Measurements from ENCODE around the gene CNBP. TPM values are rescaled to one million over a fixed set of nuclear protein-coding genes. Genes with fewer than 3 reads are reported as not detected.

Gene CNBP
- total and polyA plus RNA-seq, 2 of the 13 experiments (the other 11 are each of a cell fraction or from before 2014, with no cell fraction given) = 282 to 354 TPM

GRCh38 chr3:129119365-129120100, 64.2 kb downstream of the CNBP start (continued):
- TF ChIP-seq PATZ1 (CRISPR knock-in tag; IDR thresholded peaks at IDR 0.05) = peak; percentile 98
- TF ChIP-seq LCORL (IDR thresholded peaks at IDR 0.05) = peak; percentile 42; the same call in 1 of the 2 replicates
- peak; percentile 84 for TF ChIP-seq LCORL (CRISPR knock-in tag; IDR thresholded peaks at IDR 0.05)
- no peak for TF ChIP-seq ZNF513 (CRISPR knock-in tag; conservative IDR thresholded peaks at IDR 0.05)
- TF ChIP-seq GTF2F1 (IDR thresholded peaks at IDR 0.05; ENCODE audit: low read length) = no peak; the same call in 1 of the 2 replicates
- TF ChIP-seq ZNF414 (CRISPR knock-in tag; IDR thresholded peaks at IDR 0.05) = no peak
- TF ChIP-seq ZNF260 (CRISPR knock-in tag; IDR thresholded peaks at IDR 0.05; ENCODE audit: borderline replicate concordance, low read depth) = no peak
- TF ChIP-seq PHF21A (CRISPR knock-in tag; IDR thresholded peaks at IDR 0.05) = peak; percentile 95
- TF ChIP-seq SOX13 (IDR thresholded peaks at IDR 0.05) = no peak
- TF ChIP-seq SOX13 (CRISPR knock-in tag; conservative IDR thresholded peaks at IDR 0.05 in 1 of 2, IDR thresholded peaks at IDR 0.05 in 1 of 2) = peak in 1 of 2 experiments; percentile 81; a peak in 2 of 4 replicates
- peak; percentile 96 for TF ChIP-seq FOXK1 (CRISPR knock-in tag; IDR thresholded peaks at IDR 0.05; ENCODE audit: borderline replicate concordance, low read depth)
- no peak for TF ChIP-seq ELK4 (CRISPR knock-in tag; IDR thresholded peaks at IDR 0.05; ENCODE audit: borderline replicate concordance)
- TF ChIP-seq UBTF (CRISPR knock-in tag; IDR thresholded peaks at IDR 0.05) = peak; percentile 60
- TF ChIP-seq RARA (CRISPR knock-in tag; IDR thresholded peaks at IDR 0.05) = peak; percentile 95
- peak; percentile 88 for TF ChIP-seq ERF (CRISPR knock-in tag; IDR thresholded peaks at IDR 0.05)
- TF ChIP-seq FOXC1 (CRISPR knock-in tag; IDR thresholded peaks at IDR 0.05; ENCODE audit: borderline replicate concordance) = peak; percentile 13; the same call in 1 of the 2 replicates
- TF ChIP-seq PPARG (CRISPR knock-in tag; conservative IDR thresholded peaks at IDR 0.05) = peak; percentile 85
- peak; percentile 74 for TF ChIP-seq REPIN1 (CRISPR knock-in tag; IDR thresholded peaks at IDR 0.05; ENCODE audit: borderline replicate concordance, low read depth)
- TF ChIP-seq IRF9 (CRISPR knock-in tag; IDR thresholded peaks at IDR 0.05; ENCODE audit: borderline replicate concordance) = peak; percentile 88
- peak; percentile 68 for TF ChIP-seq ZFX (CRISPR knock-in tag; IDR thresholded peaks at IDR 0.05; ENCODE audit: low read depth)

Measured in HepG2 (cell line).